H9 (cell line): ENCODE data around the gene OGFRL1. TPM values are rescaled to one million over a fixed set of nuclear protein-coding genes. Genes with fewer than 3 reads are reported as not detected.

Experiments
- DNase-seq: peaks from one replicate; pipeline ENCODE4 v3.0.0-alpha.2; 2017
- H2AFZ ChIP-seq: one replicate; pipeline ENCODE4 v1.6.1; 2013; ENCODE audit warnings: mild to moderate bottlenecking, low read length, control low read depth, moderate library complexity
- H2AK5ac ChIP-seq: 2 replicates; pipeline ENCODE4 v1.6.1; 2013; ENCODE audit warnings: low read length, control low read depth, mixed read lengths; ENCODE audit not compliant: insufficient read length
- H2BK120ac ChIP-seq: one replicate; pipeline ENCODE4 v1.6.1; 2013; ENCODE audit warnings: low read depth, mild to moderate bottlenecking, low read length, control low read depth, inconsistent platforms; ENCODE audit not compliant: poor library complexity, severe bottlenecking
- H2BK12ac ChIP-seq: 2 replicates; pipeline ENCODE4 v1.6.1; 2013; ENCODE audit warnings: low read length, control low read depth, mixed read lengths, low read depth; ENCODE audit not compliant: insufficient read length
- H2BK15ac ChIP-seq: 2 replicates; pipeline ENCODE4 v1.6.1; 2013; ENCODE audit warnings: low read depth, low read length, control low read depth
- H2BK20ac ChIP-seq: one replicate; pipeline ENCODE4 v1.6.1; 2013; ENCODE audit warnings: low read depth, mild to moderate bottlenecking, low read length, control low read depth, inconsistent platforms; ENCODE audit not compliant: poor library complexity, severe bottlenecking
- H2BK5ac ChIP-seq: 2 replicates; pipeline ENCODE4 v1.6.1; 2013; ENCODE audit warnings: low read length, control low read depth, mixed read lengths; ENCODE audit not compliant: insufficient read length
- H3K14ac ChIP-seq: 2 replicates; pipeline ENCODE4 v1.6.1; 2013; ENCODE audit warnings: low read length, control low read depth; ENCODE audit not compliant: insufficient read depth
- H3K18ac ChIP-seq: 2 replicates; pipeline ENCODE4 v1.6.1; 2013; ENCODE audit warnings: low read depth, mild to moderate bottlenecking, mixed read lengths, low read length, control low read depth; ENCODE audit not compliant: insufficient read length
- H3K23ac ChIP-seq: 2 replicates; pipeline ENCODE4 v1.6.1; 2013; ENCODE audit warnings: low read length, control low read depth, mixed read lengths, low read depth; ENCODE audit not compliant: insufficient read length
- H3K23me2 ChIP-seq: 2 replicates; pipeline ENCODE4 v1.6.1; 2013; ENCODE audit warnings: low read depth, mild to moderate bottlenecking, mixed read lengths, low read length, control low read depth; ENCODE audit not compliant: insufficient read length, poor library complexity, severe bottlenecking
- H3K27ac ChIP-seq: 2 replicates; pipeline ENCODE4 v1.5.1; 2013; ENCODE audit warnings: low read length, control low read depth, mixed read lengths, low read depth; ENCODE audit not compliant: insufficient read length
- H3K27me3 ChIP-seq: 2 replicates; pipeline ENCODE4 v1.6.1; 2013; ENCODE audit warnings: low read length, control low read depth, inconsistent platforms; ENCODE audit not compliant: insufficient read depth
- H3K4ac ChIP-seq: 2 replicates; pipeline ENCODE4 v1.6.1; 2013; ENCODE audit warnings: low read depth, mild to moderate bottlenecking, control low read depth, inconsistent platforms, low read length, moderate library complexity
- H3K4me1 ChIP-seq: 2 replicates; pipeline ENCODE4 v1.6.1; 2013; ENCODE audit warnings: low read length, control low read depth, inconsistent platforms; ENCODE audit not compliant: insufficient read depth
- H3K4me2 ChIP-seq: 2 replicates; pipeline ENCODE4 v1.6.1; 2013; ENCODE audit warnings: low read length, control low read depth, mixed read lengths; ENCODE audit not compliant: insufficient read length, insufficient read depth
- H3K56ac ChIP-seq: 2 replicates; pipeline ENCODE4 v1.6.1; 2013; ENCODE audit warnings: low read depth, mild to moderate bottlenecking, mixed read lengths, low read length, control low read depth; ENCODE audit not compliant: insufficient read length
- H3K79me1 ChIP-seq: 2 replicates; pipeline ENCODE4 v1.6.1; 2013; ENCODE audit warnings: low read depth, mild to moderate bottlenecking, moderate library complexity, low read length, control low read depth, inconsistent platforms; ENCODE audit not compliant: insufficient read depth, poor library complexity, severe bottlenecking
- H3K79me2 ChIP-seq: 2 replicates; pipeline ENCODE4 v1.6.1; 2013; ENCODE audit warnings: low read length, control low read depth, inconsistent platforms; ENCODE audit not compliant: insufficient read depth
- H3K9ac ChIP-seq: 2 replicates; pipeline ENCODE4 v1.6.1; 2013; ENCODE audit warnings: low read length, control low read depth, mixed read lengths; ENCODE audit not compliant: insufficient read length; ENCODE audit errors: extremely low read depth
- H3K9me3 ChIP-seq: one replicate; pipeline ENCODE4 v1.6.1; 2013; ENCODE audit warnings: low read depth, low read length, inconsistent platforms; ENCODE audit not compliant: control insufficient read depth
- H3T11ph ChIP-seq: one replicate; pipeline ENCODE4 v1.6.1; 2013; ENCODE audit warnings: mild to moderate bottlenecking, low read length, control low read depth, inconsistent platforms
- H4K20me1 ChIP-seq: one replicate; pipeline ENCODE4 v1.6.1; 2013; ENCODE audit not compliant: control insufficient read depth, insufficient read length, insufficient read depth
- H4K5ac ChIP-seq: 2 replicates; pipeline ENCODE4 v1.6.1; 2013; ENCODE audit warnings: low read depth, mild to moderate bottlenecking, mixed read lengths, low read length, control low read depth; ENCODE audit not compliant: insufficient read length
- H4K8ac ChIP-seq: replicated peaks from 2 replicates; pipeline ENCODE4 v1.6.1; 2013; ENCODE audit warnings: low read length, control low read depth, mixed read lengths, low read depth; ENCODE audit not compliant: insufficient read length
- H4K91ac ChIP-seq: 2 replicates; pipeline ENCODE4 v1.6.1; 2013; ENCODE audit warnings: low read depth, mild to moderate bottlenecking, moderate library complexity, mixed read lengths, low read length, control low read depth; ENCODE audit not compliant: insufficient read length
- H3K27ac Mint-ChIP-seq, 3 experiments: 2 replicates in 2 of 3; 3 replicates in 1 of 3; pipeline ENCODE4 v1.8.0; 2020 to 2021; ENCODE audit warnings: mixed read lengths in 3 of 3, mild to moderate bottlenecking in 1 of 3, moderate library complexity in 1 of 3
- H3K27me3 Mint-ChIP-seq: 2 replicates; pipeline ENCODE4 v1.8.0; 2021; ENCODE audit warnings: low read depth, mild to moderate bottlenecking, moderate library complexity, mixed read lengths
- H3K36me3 Mint-ChIP-seq, 3 experiments: 2 replicates in 2 of 3; 3 replicates in 1 of 3; pipeline ENCODE4 v1.8.0; 2020 to 2021; ENCODE audit warnings: low read depth in 3 of 3, mixed read lengths in 3 of 3; ENCODE audit not compliant: insufficient read depth in 1 of 3
- H3K4me1 Mint-ChIP-seq, 2 experiments: 2 replicates each; pipeline ENCODE4 v1.8.0; 2020; ENCODE audit warnings: mixed read lengths in 2 of 2
- H3K4me3 Mint-ChIP-seq, 2 experiments: 2 replicates in 1 of 2; 3 replicates in 1 of 2; pipeline ENCODE4 v1.8.0; 2020 to 2021; ENCODE audit warnings: mild to moderate bottlenecking in 2 of 2, mixed read lengths in 2 of 2, moderate library complexity in 1 of 2
- H3K9me3 Mint-ChIP-seq, 2 experiments: 2 replicates in 1 of 2; 3 replicates in 1 of 2; pipeline ENCODE4 v1.8.0; 2020; ENCODE audit warnings: mild to moderate bottlenecking in 2 of 2, mixed read lengths in 2 of 2, moderate library complexity in 1 of 2
- CTCF ChIP-seq: fragments of 200-600 bp; sonication (generic); conservative IDR thresholded peaks from 3 replicates; pipeline ENCODE4 v1.8.0; 2021; ENCODE audit warnings: antibody characterized with exemption, mild to moderate bottlenecking
- WGBS: extraction: QIAGEN DNeasy Blood & Tissue Kit; methylation state at CpG from one replicate; pipeline ENCODE4 v1.1.7; 2013; ENCODE audit warnings: missing lambda C conversion rate, low lambda C conversion rate, mixed read lengths; ENCODE audit not compliant: insufficient read length; ENCODE audit errors: extremely low coverage; 5-methylcytosine and 5-hydroxymethylcytosine counted together
- total RNA-seq: library from RNA; stranded (reverse); gene quantifications from 2 replicates; pipeline ENCODE4 v1.2.1, GENCODE V29; 2021

OGFRL1 gene
- total RNA-seq, 1 experiment from 2014 or later = 2.8 TPM

- Histone ChIP-seq H2BK5ac (no peak overlapping the region), H2AFZ (no peak overlapping the region), H4K5ac (no peak overlapping the region), H2BK20ac (no peak overlapping the region), H3K23me2 (no peaks in the 10 kb centered on the region), H3K56ac (no peak overlapping the region), H3K23ac (no peak overlapping the region), H3K27ac (no peak overlapping the region), H4K8ac (no peak overlapping the region), H3K4me2 (no peak overlapping the region), H3K14ac (no peak overlapping the region), H3K27me3 (no peaks in the 10 kb centered on the region), H3K79me2 (no peaks in the 10 kb centered on the region), H3K9ac (no peak overlapping the region), H3K18ac (no peak overlapping the region), H4K20me1 (no peaks in the 10 kb centered on the region), H4K91ac (no peak overlapping the region), H2BK15ac (no peak overlapping the region), H3T11ph (no peak overlapping the region), H2AK5ac (no peak overlapping the region), H3K79me1 (no peaks in the 10 kb centered on the region), H3K4me1 (no peaks in the 10 kb centered on the region; the same call in 1 of the 2 replicates), H2BK12ac (no peak overlapping the region), H3K4ac (no peak overlapping the region), H3K9me3 (no peaks in the 10 kb centered on the region), H2BK120ac (no peak overlapping the region)
- DNase-seq = no peak
- no CpG with 5 or more reads among the region's 7 CpGs for WGBS
- Mint-ChIP-seq H3K4me1 (0 out of 4 replicates have a peak, but pooled peaks cover 0 to 3% of the 10 kb centered on the region in 2 experiments), H3K27ac (no peak overlapping the region), H3K36me3 (no peaks in the 10 kb centered on the region; a peak in 1 of 7 replicates), H3K27me3 (no peaks in the 10 kb centered on the region; the same call in 1 of the 2 replicates), H3K9me3 (no peaks in the 10 kb centered on the region), H3K4me3 (no peak overlapping the region)
- no peak for TF ChIP-seq CTCF
These were observed 30.3 kb upstream of the OGFRL1 start for GRCh38 chr6:71258078-71258866.
